Measurements from ENCODE around the gene SOD1.
A peak's percentile ranks its signal among the peaks of the same experiment; 100 is the strongest.
"Not testable (repeated sequence)": the region's sequence is repeated elsewhere in the genome, so short reads cannot be mapped to it uniquely, and the experiment has no call there.

Gene SOD1

DNA sequence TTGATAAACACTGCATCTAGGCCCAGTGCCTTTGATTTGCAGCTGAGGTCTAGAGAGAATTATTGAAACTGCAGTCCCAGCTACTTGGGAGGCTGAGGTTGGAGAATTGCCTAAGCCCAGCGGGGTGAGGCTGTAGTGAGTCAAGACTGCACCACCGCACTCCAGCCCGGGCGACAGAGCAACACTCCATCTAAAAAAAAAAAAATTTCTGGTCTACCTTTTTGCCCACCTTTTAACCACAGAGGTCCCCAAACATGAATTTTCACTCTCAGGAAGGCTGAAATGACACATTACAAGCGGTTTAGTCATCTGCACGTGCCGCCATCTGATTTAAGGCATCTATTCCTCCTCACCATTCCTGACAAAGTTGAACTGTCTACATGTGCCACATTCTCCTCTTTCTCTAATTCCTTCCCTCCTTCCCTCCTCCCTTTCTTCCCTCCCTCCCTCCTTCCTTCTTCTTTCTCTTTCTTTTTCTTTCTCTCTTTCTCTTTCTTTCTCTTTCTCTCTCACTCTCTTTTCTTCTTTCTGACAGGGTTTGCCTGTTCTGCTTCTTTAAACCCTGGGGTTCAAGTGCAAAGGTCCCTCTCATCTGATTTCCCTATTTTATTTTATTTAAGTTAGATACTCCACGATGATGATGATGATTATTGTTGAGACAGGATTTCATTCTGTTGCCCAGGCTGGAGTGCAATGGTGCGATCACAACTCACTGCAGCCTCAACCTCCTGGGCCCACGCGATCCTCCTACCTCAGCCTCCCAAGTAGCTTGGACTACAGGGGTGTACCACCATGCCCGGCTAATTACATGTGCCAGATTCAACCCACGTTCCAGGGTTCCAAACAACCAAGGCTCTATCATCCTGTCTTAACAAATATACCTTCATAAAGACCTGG, 3.0 kb upstream of the SOD1 start:
- DNase-seq (ENCODE audit: low read depth in 2 of 2), result peak in 1 of 2 donors; percentile 16

DNA sequence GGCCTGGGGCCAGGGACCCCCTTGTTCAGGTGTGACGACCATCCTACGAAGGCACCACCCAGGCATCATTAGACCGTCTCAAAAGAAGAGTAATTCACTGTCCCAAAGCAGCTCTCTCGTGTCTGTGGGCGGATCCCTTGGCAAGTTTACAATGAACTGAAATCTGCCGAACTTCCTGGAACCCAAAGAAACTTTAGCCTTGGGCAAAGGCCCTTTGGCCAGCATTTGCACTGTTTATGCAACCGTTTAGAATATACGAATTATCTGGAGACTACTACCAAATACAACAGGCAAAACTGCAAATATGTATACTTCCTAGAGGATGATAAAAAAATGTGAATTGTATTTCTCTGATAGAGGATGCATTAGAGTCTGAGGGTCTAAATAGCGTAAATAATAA, 1.4 kb upstream of the SOD1 start:
- DNase-seq (ENCODE audit: low read depth in 2 of 2), result no peak

DNA sequence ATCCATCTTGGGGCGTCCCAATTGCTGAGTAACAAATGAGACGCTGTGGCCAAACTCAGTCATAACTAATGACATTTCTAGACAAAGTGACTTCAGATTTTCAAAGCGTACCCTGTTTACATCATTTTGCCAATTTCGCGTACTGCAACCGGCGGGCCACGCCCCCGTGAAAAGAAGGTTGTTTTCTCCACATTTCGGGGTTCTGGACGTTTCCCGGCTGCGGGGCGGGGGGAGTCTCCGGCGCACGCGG, 282 bp upstream of the SOD1 start:
- DNase-seq (ENCODE audit: low read depth in 2 of 2), result no peak

DNA sequence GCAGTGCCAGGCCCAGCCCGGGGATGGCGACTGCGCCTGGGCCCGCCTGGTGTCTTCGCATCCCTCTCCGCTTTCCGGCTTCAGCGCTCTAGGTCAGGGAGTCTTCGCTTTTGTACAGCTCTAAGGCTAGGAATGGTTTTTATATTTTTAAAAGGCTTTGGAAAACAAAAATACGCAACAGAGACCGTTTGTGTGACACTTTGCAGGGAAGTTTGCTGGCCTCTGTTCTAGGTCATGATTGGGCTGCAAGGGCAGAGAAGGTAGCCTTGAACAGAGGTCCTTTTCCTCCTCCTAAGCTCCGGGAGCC, 719 bp downstream of the SOD1 start:
- DNase-seq (ENCODE audit: low read depth in 2 of 2), result no peak

DNA sequence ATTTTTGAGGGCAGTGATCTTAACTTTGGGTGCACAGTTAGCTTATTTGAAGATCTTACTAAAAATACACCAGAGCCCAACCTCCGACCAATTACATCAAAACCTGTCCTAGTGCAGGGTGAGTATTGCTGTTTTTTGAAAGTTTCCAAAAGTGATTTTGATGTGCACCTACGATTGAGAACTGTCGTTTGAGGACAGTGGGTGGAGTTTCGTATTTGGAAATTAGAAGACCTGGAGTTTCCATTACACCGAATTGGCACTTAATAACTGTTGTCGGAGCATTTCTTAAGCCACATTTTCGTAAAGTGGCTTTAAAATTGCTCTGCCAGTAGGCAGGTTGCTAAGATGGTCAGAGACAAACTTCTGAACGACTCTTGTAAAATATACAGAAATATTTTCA, 1.1 kb downstream of the SOD1 start:
- no peak for DNase-seq (ENCODE audit: low read depth in 2 of 2)

DNA sequence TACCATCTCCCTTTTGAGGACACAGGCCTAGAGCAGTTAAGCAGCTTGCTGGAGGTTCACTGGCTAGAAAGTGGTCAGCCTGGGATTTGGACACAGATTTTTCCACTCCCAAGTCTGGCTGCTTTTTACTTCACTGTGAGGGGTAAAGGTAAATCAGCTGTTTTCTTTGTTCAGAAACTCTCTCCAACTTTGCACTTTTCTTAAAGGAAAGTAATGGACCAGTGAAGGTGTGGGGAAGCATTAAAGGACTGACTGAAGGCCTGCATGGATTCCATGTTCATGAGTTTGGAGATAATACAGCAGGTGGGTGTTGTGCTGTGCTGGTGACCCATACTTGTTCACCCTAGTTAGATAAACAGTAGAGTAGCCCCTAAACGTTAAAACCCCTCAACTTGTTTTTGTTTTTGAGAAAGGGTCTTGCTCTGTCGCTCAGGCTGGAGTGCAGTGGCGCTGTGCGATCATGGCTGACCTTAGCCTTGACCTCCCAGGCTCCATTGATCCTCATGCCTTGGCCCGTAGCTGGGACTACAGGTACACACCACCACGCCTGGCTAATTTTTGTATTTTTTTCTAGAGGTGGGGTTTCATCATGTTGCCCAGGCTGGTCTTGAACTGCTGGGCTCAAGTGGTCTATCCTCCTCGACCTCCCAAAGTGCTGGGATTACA, 4.2 kb downstream of the SOD1 start:
- DNase-seq (ENCODE audit: low read depth in 2 of 2), result no peak

DNA sequence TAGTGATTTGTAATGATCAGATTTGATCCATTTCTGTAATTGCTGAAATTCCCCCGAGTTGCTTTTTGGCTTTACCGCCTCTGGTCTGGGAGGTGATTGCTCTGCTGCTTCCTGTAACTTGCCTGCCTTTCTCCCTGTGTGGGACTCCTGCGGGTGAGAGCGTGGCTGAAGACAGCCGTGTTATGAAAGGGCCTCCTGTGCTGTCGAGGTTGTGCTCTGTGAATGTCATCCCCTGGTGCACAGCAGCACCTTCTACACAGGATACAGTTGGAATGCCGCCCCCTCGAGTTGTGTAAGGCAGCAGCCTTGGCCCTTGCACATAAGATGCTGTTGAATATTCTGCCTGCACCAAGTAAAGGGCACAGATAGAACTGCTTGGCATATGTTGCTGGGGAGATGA, 5.9 kb downstream of the SOD1 start:
- no peak for DNase-seq (ENCODE audit: low read depth in 2 of 2)

DNA sequence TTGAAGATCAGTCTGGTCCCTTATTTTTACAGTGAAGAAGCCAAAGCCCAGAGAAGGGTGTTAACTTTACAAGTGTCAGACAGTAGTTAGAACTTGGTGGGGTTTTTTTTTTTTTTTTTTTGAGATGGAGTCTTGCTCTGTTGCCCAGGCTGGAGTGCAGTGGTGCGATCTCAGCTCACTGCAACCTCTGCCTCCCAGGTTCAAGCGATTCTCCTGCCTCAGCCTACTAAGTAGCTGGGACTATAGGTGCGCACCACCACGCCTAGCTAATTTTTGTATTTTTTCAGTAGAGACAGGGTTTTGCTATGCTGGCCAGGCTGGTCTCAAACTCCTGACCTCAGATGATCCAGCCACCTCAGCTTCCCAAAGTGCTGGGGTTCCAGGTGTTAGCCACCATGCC, 6.4 kb downstream of the SOD1 start:
- not testable (repeated sequence) for DNase-seq (ENCODE audit: low read depth in 2 of 2)

DNA sequence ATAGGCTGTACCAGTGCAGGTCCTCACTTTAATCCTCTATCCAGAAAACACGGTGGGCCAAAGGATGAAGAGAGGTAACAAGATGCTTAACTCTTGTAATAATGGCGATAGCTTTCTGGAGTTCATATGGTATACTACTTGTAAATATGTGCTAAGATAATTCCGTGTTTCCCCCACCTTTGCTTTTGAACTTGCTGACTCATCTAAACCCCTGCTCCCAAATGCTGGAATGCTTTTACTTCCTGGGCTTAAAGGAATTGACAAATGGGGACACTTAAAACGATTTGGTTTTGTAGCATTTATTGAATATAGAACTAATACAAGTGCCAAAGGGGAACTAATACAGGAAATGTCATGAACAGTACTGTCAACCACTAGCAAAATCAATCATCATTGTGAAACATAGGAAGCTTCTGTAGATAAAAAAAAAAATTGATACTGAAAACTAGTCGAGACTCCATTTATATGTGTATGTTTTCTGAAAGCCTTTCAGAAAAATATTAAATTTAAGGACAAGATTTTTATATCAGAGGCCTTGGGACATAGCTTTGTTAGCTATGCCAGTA, 7.0 kb downstream of the SOD1 start:
- no peak for DNase-seq (ENCODE audit: low read depth in 2 of 2)

DNA sequence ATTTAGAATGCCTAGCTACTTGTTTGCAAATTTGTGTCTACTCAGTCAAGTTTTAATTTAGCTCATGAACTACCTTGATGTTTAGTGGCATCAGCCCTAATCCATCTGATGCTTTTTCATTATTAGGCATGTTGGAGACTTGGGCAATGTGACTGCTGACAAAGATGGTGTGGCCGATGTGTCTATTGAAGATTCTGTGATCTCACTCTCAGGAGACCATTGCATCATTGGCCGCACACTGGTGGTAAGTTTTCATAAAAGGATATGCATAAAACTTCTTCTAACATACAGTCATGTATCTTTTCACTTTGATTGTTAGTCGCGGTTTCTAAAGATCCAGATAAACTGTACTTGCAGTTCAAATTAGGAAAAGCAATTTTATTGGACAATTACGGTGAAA, 7.6 kb downstream of the SOD1 start:
- no peak for DNase-seq (ENCODE audit: low read depth in 2 of 2)

DNA sequence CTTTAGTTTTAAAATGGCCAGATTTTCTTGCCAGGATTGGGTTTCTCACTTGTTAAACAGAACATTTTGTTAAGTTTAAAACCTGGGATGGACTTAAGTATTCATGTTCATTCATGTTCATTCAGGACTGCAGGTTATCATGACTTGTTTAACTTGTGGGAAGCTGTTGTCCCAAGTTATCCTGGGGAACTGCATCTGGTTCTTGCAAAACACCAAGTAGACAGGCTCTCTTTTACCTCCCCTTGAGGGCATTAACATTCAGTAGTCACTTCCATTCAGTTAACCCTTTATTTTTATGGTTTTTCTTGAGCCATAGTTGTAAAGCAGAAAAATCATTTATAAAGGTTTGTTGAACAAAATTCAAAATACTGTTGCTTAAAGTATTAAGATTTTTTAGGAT, 8.1 kb downstream of the SOD1 start:
- no peak for DNase-seq (ENCODE audit: low read depth in 2 of 2)

DNA sequence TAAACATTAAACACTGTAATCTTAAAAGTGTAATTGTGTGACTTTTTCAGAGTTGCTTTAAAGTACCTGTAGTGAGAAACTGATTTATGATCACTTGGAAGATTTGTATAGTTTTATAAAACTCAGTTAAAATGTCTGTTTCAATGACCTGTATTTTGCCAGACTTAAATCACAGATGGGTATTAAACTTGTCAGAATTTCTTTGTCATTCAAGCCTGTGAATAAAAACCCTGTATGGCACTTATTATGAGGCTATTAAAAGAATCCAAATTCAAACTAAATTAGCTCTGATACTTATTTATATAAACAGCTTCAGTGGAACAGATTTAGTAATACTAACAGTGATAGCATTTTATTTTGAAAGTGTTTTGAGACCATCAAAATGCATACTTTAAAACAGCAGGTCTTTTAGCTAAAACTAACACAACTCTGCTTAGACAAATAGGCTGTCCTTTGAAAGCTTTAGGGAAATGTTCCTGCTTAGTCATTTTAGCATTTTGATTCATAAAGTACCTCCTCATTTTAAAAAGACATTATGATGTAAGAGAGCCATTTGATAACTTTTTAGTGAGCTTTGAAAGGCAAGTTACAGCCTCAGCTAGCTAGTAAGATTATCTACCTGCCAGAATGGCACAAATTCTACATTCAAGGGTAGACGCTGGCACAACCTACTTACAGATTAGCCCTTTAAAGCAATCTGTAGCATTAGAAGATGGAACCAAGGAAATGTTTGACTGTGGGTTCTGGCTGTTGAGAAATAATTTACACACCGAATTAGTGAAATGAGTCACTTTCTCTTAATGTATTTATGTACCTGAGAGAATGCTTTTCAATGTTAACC, 9.4 kb downstream of the SOD1 start:
- no peak for DNase-seq (ENCODE audit: low read depth in 2 of 2)

DNA sequence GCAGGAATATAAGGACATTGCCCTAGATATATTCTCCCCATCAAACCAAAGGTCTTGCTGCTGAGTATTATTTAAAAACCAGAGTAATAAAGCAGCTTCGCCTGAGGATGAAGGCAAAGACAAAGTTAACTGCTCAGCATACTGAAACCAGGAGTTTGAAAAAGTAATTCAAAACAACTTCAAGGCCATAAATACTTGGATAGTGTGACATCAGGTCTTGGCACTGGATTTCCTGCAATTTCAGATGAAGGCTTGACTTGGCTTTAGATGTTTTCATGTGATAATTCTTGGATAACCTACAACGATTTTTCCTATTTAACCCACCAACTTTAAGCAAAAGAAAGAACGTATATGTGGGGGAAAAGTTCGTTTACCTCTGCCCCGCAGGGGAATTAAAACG, 10.6 kb downstream of the SOD1 start:
- DNase-seq (ENCODE audit: low read depth in 2 of 2), result no peak

DNA sequence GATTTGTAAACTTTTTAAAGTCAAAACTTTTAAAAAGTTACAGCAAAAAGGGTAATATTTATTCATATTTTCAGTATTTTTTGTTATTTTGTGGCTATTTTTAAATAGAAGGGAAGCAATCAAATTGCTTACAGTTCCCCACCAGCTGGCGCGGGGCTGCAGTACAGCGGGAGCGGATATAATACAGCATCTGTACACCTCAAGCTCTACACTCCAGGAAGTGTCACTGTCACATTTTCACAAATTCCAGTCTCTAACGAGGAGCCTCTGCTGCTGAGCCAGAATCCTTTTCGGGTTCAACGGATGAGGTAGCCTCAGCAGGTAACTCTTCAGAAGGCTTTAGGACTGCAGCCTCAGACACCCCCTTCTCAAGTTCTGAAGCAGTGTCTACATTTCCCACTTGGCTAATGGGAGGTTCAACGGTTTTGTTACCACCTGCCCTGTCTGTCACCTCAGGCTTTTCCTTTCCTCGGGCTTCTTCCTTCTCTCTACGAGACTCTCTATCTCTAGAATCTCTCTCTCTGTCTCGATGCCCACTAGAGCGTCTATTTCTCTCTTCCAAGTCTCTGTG, 11.7 kb downstream of the SOD1 start:
- DNase-seq (ENCODE audit: low read depth in 2 of 2), result no peak

DNA sequence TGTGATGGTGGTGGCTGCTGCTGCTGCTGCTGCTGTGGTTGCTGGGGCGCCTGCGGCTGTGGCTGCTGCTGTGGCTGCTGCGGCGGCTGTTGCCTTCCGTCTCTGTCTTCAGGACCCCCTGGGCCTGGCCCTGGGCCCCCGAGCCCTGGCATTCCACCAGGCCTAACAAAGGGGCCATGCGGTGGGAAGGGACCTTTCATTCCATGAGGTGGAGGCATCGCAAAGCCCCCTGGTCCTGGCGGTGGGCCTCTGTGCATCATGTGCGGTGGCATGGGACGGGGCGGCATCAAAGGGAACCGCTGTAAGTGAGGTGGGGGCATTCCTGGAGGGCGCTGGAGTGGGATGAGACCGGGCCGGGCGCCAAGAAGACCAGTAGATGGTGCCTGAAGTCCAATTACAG, 12.4 kb downstream of the SOD1 start:
- DNase-seq (ENCODE audit: low read depth in 2 of 2), result no peak

DNA sequence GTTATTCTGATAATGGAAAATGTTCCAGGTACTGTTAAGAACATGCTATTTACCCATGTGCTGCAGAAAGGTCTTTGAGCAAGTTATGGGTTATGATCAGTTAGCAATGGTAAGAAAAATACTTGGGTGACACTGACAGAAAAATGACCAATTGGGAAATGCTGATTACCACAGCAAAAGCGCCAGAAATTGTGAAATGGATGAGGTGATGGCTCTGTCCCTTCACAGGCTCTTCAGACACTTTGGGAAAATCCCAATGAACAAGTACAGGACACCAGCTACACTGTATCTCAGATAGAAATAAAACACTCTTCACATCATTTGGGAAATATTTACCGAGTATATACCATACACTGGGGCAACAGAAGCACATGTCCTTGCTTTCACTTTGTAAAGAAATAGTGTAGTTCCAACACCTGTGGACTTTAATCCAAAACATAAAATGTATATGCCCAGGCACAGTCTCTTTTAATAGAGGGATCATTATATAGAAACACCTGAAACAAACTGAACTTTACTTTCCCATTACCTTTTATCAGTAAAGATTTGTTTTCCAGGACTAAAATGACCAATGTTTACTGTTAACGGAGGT, 13.9 kb downstream of the SOD1 start:
- no peak for DNase-seq (ENCODE audit: low read depth in 2 of 2)

DNA sequence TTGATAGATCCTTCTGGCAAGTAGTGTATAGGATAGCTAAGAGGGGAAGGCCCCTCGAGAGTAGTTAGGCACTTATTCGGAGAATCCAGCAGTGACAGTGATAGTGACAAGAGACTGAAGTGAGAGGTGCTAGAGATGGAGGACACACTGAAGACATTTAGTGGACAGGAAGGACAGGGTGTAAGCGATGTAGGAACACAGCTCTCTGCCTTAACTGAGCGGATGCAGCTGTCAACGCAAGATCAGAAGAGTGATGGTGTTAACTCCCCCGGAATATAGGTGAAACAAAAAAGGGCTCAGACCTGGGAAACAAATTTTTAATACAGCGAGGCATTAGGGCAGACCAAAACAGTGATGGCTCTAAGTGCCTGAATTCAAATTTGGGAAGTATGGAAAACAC, 15.8 kb downstream of the SOD1 start:
- no peak for DNase-seq (ENCODE audit: low read depth in 2 of 2)

DNA sequence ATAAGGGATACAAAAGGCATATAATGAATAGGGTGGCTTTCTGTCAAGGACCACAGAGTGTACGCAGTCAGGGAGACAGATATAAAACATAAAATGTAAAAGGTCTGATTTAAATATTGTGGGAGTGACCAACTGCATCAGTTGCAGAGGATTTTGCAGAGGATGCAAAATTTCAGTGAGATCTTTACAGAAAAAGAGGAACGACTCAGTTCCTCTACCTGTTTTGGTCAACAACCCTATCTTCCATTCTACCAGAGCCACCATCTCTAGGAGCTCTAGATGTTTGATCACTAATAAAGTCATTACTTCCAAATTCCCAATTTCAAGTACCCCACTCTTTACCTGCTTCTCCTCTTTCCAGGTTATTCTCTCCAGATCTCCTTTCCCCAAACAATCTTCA, 16.5 kb downstream of the SOD1 start:
- no peak for DNase-seq (ENCODE audit: low read depth in 2 of 2)

DNA sequence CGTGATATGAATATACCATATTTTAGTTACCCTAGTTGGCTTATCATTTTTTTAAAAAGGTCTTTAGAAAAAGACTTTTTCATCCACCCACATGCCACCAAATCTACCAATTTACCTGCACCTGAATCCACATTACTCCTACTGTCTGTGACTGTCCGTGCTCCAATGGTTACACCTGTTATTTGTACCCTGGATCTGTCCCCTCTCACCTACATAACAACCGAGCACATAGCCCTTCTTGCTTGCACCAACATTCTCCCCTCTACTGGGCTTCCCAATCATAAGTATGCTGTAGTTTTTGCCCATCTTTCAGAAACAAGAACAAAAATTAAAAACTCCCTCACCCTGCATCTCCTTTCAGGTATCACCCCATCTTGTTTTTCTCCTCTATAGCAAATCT, 17.6 kb downstream of the SOD1 start:
- no peak for DNase-seq (ENCODE audit: low read depth in 2 of 2)

DNA sequence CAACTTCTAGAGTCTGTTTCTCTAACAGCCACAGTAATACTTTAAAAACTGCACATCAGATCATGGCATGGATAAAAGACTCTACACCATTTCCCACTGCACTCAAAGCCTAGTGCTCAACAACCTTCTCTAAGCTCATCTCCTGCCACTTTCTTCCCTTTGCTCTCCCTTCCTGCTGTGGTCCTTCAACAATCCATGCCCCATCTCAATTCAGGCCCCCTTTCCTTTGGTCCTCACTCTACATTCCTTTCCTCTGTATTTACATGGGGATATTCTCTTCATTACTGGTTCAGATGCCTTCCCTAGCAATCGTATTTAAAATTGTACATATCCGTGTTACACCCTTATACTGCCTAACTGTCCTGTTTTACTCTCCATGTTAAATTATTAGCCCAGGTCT, 19.0 kb downstream of the SOD1 start:
- DNase-seq (ENCODE audit: low read depth in 2 of 2), result no peak

DNA sequence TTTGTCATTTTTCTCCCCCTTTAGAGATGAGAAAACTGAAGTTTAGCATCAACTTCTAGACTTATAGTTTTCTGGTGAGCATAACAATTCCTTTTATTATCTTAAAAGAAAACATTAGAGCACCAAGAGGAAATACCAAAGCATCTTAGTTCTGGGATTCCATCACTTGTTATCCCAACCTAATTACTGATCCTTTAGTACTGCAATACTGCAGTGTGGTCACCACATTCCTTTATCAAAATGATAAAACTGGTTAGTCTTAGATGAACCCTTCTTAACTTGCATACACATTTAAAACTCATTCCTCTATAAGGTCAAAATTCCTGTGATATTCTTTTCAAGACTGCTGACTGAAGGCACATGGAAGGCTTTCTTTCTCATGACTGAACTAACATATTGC, 23.1 kb downstream of the SOD1 start:
- DNase-seq (ENCODE audit: low read depth in 2 of 2), result no peak

DNA sequence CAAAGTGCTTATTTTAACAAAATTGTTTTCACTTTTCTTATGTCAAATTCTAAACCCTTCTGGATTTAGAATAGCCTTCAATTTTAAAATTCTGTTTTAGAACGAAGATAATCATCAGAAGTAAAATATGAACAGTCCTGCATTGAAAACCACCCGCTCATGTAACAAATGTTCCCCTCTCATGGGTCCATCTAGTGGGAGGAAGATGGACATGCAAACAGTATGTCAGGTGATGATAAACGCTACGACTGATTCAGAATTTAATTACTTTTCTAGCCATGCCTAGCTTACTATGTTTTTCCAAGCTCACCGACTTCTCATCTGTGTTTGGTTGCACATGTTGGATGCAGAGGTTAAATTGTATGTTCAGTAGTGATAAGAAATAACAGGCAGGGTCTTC, 23.5 kb downstream of the SOD1 start:
- DNase-seq (ENCODE audit: low read depth in 2 of 2), result no peak

Measured in stimulated activated CD8-positive, alpha-beta memory T cell treated with anti-CD3 and anti-CD28 coated beads, Interleukin-7, amount 100 ng/mL, for 4 hours (primary cell).